HL-60 (cell line): Measurements from ENCODE around the gene TMPRSS6.

Experiments used
- DNase-seq, 2 experiments: peaks; one replicate each; pipeline ENCODE4 v3.0.0-alpha.2; 2010 to 2020; ENCODE audit warnings: low read depth in 1 of 2, low spot score in 1 of 2
- H3K27ac ChIP-seq: fragments of 250-450 bp; sonication (Bioruptor Pico); replicated peaks from 2 replicates; pipeline ENCODE4 v1.5.1; 2020; ENCODE audit warnings: mild to moderate bottlenecking, moderate library complexity
- H3K27me3 ChIP-seq: fragments of 250-450 bp; sonication (Bioruptor Pico); 2 replicates; pipeline ENCODE4 v1.5.1; 2021; ENCODE audit warnings: mild to moderate bottlenecking, moderate library complexity; ENCODE audit not compliant: insufficient read depth, poor library complexity, severe bottlenecking
- H3K4me3 ChIP-seq: replicated peaks from 2 replicates; pipeline ENCODE4 v1.5.1; 2011; ENCODE audit warnings: mild to moderate bottlenecking, control low read depth, low read length; ENCODE audit not compliant: insufficient read depth
- CTCF ChIP-seq: IDR thresholded peaks from one replicate; pipeline ENCODE4 v1.5.1; 2011; ENCODE audit warnings: low read length, control low read depth, inconsistent platforms; ENCODE audit not compliant: insufficient read depth
- GABPA ChIP-seq: IDR thresholded peaks from 2 replicates; pipeline ENCODE4 v1.6.1; 2012; ENCODE audit warnings: low read depth
- POLR2AphosphoS5 ChIP-seq: IDR thresholded peaks from 2 replicates; pipeline ENCODE4 v1.6.1; 2012; ENCODE audit warnings: low read depth
- REST ChIP-seq: IDR thresholded peaks from 2 replicates; pipeline ENCODE4 v1.6.1; 2012; ENCODE audit warnings: low read depth; ENCODE audit not compliant: insufficient replicate concordance
- SPI1 ChIP-seq: IDR thresholded peaks from 2 replicates; pipeline ENCODE4 v1.6.1; 2012; ENCODE audit warnings: low read depth, mild to moderate bottlenecking, borderline replicate concordance

Gene TMPRSS6

GRCh38 chr22:37025500-37026070 lies 83.9 kb downstream of the TMPRSS6 start:
- no peak overlapping the region for H3K4me3 ChIP-seq
- no peak overlapping the region for H3K27ac ChIP-seq

GRCh38 chr22:37024339-37025157 lies 85.0 kb downstream of the TMPRSS6 start:
- no peak for TF ChIP-seq SPI1
- TF ChIP-seq POLR2AphosphoS5: no peak
- Histone ChIP-seq H3K4me3 (no peak overlapping the region), H3K27ac (no peak overlapping the region), H3K27me3 (no peaks in the 10 kb centered on the region)
- no peak for DNase-seq

More at GRCh38 chr22:37025500-37026070, 83.9 kb downstream of the TMPRSS6 start:
- no peaks in the 10 kb centered on the region for H3K27me3 ChIP-seq
- no peak for DNase-seq
- TF ChIP-seq SPI1 (no peak), REST (no peak), CTCF (no peak), POLR2AphosphoS5 (no peak), GABPA (no peak)

- DNase-seq: no peak
- Histone ChIP-seq H3K27ac (no peak overlapping the region), H3K4me3 (no peak overlapping the region), H3K27me3 (no peaks in the 10 kb centered on the region)
- TF ChIP-seq GABPA: no peak
- no peak for TF ChIP-seq CTCF
- no peak for TF ChIP-seq REST
- TF ChIP-seq SPI1: no peak
- TF ChIP-seq POLR2AphosphoS5: no peak
Observed at GRCh38 chr22:37023743-37024338, 85.7 kb downstream of the TMPRSS6 start.
